GM10248 (cell line): Measurements from ENCODE around the gene MOV10L1.

Experiments
- CTCF ChIA-PET: fragments of 300-600 bp; sonication (Branson Sonifier 250); formaldehyde crosslinking; extraction: SDS; loops from one replicate; lab custom pipeline; 2021; ENCODE audit warnings: antibody characterized with exemption; lab: Yijun Ruan, JAX
- POLR2A ChIA-PET: fragments of 350-650 bp; sonication (Branson Sonifier 250); formaldehyde crosslinking; extraction: SDS; loops from one replicate; lab custom pipeline; 2020; ENCODE audit warnings: antibody characterized with exemption; lab: Yijun Ruan, JAX
- DNase-seq: peaks from one replicate; pipeline ENCODE4 v3.0.0; 2012; ENCODE audit errors: extremely low spot score
- TF ChIP-seq, protein P1 (sequence below): IDR thresholded peaks from 2 replicates; pipeline ENCODE4 v1.5.1; 2012; ENCODE audit warnings: mild to moderate bottlenecking, low read depth; ENCODE audit errors: extremely low read depth, missing control alignments, control extremely low read depth

MOV10L1 gene

DNA sequence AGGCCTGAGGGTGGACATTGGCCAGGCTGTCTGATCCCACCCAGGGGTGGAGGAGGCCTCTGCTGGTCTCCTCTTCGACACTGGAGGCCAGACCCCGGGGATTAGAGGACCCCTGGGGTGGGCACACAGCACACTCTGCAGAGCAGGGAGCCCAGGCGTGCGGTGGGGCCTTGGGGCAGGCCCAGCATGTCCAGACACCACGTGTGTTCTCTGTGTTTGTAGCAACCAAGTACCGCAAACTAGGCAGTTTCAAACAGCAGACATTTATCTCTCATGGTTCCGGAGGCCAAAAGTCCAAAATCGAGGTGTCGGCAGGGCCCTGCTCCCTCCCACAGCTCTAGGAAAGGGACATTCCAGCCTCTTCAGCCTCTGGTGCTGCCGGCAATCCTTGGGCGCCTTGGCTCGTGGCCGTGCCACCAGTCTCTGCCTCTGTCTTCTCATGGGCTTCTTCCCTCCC lies 82.2 kb downstream of the MOV10L1 start:
- ChIA-PET CTCF (interaction anchor here (1.6 kb wide), 1 partner anchor 15 kb away, joined by 4 read pairs; no protein-coding TSS in a partner anchor), POLR2A (interaction anchor here (0.7 kb wide), 1 partner anchor 12 kb away, joined by 4 read pairs; no protein-coding TSS in a partner anchor)
- DNase-seq: no peak
- TF ChIP-seq, protein P1, sequence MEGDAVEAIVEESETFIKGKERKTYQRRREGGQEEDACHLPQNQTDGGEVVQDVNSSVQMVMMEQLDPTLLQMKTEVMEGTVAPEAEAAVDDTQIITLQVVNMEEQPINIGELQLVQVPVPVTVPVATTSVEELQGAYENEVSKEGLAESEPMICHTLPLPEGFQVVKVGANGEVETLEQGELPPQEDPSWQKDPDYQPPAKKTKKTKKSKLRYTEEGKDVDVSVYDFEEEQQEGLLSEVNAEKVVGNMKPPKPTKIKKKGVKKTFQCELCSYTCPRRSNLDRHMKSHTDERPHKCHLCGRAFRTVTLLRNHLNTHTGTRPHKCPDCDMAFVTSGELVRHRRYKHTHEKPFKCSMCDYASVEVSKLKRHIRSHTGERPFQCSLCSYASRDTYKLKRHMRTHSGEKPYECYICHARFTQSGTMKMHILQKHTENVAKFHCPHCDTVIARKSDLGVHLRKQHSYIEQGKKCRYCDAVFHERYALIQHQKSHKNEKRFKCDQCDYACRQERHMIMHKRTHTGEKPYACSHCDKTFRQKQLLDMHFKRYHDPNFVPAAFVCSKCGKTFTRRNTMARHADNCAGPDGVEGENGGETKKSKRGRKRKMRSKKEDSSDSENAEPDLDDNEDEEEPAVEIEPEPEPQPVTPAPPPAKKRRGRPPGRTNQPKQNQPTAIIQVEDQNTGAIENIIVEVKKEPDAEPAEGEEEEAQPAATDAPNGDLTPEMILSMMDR: no peak

DNA sequence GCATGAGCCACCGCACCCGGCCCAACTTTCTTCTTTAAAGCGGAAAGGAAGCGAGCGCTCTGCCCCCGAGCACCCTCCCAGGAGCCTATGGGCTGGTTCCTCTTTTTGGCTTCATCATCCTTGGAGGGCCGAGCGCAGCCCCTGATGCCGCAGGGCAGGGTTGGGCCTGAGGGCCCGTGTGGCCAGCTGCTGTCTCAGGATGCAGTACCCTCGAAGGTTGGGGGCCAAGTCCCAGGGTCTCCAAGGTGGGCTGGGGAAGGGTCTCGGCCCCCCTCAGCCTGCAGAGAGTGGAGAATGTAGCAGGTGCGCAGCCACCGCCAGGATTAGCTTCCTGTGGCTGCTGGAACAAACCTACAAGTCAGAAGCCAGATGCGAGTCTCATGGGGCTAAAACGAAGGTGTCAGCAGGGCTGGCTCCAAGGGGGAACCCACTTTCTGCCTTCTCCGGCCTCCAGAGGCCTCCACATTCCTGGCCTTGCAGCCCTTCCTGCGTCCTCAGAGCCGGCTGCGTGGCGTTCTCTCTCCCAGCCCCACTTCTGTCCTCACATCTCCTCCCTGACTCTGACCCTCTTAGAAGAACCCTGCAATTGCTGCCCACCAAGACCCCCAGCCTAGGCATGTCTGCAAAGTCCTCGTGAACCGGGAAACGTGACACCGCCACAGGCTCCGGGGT lies 83.6 kb downstream of the MOV10L1 start:
- peak; percentile 71 for DNase-seq
- TF ChIP-seq, protein P1: no peak
- POLR2A ChIA-PET: no interaction called here
- CTCF ChIA-PET: interaction anchor here (1.6 kb wide), 1 partner anchor 28 kb away, joined by 3 read pairs; no protein-coding TSS in a partner anchor

DNA sequence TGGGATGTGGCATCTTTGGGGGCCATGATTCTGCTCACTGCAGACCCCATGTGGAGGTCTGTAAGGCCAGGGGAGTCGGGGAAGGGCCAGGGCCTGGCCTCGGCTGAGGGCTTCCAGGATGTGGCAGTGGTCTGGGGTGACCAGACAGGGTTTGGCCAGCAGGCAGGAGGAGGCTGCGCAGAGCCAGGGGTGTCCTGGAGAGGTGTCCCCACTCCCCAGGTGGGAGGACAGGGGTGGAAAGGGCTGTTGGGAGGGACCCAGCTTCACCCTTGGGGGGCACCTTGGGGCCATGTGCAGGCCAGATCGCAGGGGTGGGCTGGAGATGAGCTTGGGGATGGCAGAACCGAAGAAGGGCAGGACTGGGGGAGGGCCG lies 84.2 kb downstream of the MOV10L1 start:
- ChIA-PET CTCF (interaction anchor here (1.6 kb wide), 1 partner anchor 28 kb away, joined by 3 read pairs; no protein-coding TSS in a partner anchor), POLR2A (no interaction called here)
- TF ChIP-seq, protein P1: no peak
- DNase-seq: no peak

DNA sequence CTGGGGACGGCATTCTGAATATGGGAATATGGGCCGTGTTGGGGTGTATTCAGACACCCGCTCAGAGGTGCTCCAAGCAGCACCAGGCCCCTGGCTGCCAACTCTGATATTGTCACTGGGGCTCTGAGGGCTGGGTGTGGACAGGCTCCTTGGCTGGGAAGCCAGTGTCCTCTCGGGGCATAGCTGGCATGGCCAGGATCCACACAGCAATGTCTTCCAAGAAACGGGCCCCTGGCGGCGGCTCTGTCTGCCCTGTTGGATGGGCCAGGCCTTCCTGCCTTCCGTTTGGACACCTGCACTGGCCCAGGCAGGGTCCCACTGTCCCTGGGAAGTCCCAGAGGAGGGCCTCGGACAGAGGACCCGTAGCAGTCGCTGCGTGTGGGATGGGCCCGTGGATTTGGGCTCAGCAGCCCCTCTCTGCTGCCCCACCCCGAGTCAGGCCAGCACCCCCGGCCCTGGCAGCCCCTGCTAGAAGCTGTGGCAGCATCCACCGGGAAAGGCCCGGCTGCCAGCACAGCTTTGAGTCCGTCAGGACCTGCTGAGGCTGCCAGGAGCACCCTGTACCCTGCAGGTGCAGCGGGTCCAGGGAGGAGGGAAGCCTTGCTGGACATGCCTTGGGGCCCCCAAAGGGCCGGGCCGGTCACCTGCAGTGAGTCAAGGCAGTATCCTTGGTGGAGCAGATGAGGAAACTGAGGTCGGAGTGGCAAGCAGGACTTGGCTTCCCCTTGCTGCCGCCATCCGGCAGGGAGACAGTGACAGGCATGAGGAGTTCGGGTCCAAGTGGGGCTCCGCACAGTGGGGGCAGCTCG lies 84.8 kb downstream of the MOV10L1 start:
- ChIA-PET POLR2A (no interaction called here), CTCF (interaction anchor here (1.6 kb wide), 1 partner anchor 27 kb away, joined by 3 read pairs; no protein-coding TSS in a partner anchor)

DNA sequence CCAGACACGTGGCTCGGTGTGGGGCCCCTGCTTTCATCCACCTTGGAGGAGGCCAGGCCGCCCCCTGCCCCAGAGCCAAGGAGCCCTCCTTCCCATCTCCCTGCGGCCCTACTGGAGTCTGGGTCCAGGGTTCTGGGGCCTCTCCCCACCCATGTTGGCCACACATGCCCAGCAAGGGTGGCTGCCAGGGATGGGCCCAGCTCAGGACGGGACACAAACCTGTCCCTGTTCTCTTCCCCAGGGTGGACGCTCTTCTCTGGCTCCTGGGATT lies 85.3 kb downstream of the MOV10L1 start:
- TF ChIP-seq, protein P1: no peak
- DNase-seq: no peak
- CTCF ChIA-PET: no interaction called here
- POLR2A ChIA-PET: no interaction called here

More for the DNA sequence above, 84.8 kb downstream of the MOV10L1 start:
- DNase-seq: no peak
- TF ChIP-seq, protein P1: no peak

DNA sequence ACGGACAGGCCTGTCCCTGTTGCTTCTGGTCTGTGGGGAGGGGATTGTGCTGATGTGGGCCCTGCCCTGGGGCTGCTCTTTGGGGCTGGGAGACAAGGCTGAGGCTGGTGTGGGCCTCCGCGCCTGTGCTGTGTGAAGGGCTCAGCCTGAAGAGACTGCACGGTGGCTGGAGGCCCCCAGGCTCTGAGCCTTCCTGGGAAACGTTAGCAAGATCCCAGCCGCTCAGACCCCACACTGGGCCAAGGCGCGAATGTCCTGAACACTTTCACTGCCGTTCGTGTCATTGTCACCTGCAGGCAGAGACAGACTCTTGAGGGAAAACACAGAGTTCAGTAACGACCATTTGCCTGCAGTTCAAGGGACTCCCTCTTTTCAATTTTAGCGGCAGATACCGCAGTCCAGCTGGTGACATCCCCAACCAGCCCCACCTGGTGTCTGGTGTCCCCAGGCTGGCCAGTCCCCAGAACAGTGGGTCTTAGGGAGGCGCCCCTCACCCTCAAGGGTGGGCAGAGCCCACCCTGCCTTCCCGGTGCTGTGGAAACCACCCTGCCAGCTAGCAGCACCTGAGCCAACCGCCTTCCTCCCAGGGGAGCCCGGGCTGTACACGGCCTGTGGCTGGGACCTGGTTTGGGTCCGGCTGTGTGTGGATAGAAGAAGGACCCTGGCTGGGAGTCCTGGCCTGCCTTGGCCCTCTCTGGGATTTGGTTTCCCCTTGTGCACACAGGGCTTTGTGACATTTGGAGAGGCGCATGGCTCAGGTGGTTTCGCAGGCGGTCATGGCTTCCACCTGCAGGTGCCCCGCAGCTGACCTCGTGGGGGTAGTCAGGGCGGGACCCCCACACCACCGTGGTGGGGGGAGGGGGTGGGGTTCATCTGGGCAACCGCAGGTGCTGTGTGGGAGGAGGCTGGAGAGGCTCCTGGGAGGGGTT lies 86.4 kb downstream of the MOV10L1 start:
- ChIA-PET POLR2A (no interaction called here), CTCF (no interaction called here)
- DNase-seq: no peak
- TF ChIP-seq, protein P1: no peak
